Stimulated activated CD8-positive, alpha-beta memory T cell treated with anti-CD3 and anti-CD28 coated beads, Interleukin-15, amount 100 ng/mL, for 24 hours (primary cell): Measurements from ENCODE around the gene NOL12.
A peak's percentile ranks its signal among the peaks of the same experiment; 100 is the strongest.
"Not testable (repeated sequence)": the region's sequence is repeated elsewhere in the genome, so short reads cannot be mapped to it uniquely, and the experiment has no call there.

ENCODE experiments used
- DNase-seq: peaks from one replicate; pipeline ENCODE4 v3.0.0-alpha.2; 2020; ENCODE audit warnings: low read depth

Gene NOL12

GRCh38 chr22:37686002-37686982, at the start of gene NOL12:
Gene NOL12, plus strand, starts transcription at chr22:37686343. Its CDS starts 50 bp downstream, at chr22:37686393.
- peak; percentile 36 for DNase-seq

GRCh38 chr22:37636949-37637273, 49.2 kb upstream of the NOL12 start:
- DNase-seq: no peak

DNA sequence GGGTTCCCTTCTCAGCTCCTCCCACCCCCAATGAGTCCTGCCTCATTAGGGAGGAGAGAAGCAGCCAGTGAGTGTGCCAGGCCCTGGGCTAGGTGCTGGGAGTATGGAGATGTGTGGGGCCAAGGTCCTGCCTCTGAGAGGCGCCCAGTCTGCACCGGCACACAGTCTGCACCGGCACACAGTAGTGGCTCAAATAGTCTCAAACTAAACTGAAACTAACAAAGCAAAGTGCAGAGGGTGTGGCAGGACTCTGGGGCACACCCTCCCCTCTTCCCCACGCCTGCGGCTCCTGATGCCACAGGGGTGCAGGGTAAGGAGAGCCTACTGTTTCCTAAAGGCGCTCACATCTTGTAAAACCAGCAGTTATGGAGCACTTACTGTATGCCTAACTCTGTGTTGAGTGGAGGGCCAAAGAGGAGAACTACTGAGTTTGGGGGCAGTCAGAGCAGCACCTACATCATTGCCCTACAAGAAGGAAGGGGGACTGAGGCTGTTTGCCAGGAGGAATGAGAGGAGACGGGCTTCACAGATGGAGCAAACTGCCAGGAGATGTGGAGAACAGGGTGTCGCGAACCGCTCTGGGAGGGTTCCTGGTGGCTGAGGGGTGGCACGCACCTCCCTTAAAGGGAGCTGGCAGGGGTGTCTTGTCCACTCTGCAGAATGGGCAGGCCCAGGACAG, 47.6 kb upstream of the NOL12 start:
- DNase-seq: no peak

DNA sequence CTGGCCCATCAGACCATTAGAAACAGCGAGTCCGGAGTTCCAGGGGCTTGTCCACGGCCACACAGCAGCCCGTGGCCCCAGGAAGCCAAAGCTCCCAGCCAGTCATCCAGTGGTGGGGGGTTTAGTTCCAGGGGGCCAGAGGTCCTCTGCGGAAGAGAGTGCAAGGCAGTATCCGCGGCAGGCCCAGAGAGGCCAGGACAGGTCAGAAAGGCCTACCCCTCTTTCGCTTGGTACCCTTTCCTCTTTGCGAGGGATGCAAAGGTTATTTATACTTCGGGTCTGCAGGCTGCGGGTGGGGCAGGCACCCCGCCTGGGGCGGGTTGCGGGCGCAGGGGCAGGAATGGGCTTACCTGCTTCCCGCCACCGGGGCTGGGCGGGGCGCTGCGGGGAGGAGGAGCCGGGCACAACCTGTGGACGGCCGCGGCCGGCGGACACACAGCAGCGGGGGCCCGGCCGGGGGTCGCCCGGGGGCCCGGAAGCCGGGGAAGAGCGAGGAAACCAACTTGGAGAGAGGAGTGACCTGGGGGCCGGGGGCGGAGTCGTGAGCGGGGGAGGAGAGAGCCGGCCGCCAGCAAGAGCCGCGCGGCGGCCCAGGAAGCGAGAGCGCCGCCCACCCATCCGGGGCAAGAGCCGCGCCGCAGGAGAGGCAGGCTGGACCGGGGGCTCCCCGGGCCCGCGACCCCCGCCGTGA, 46.9 kb upstream of the NOL12 start, which contains the start of gene SH3BP1:
TSS of gene SH3BP1 (plus strand) at position 600 of the 691 bp plus-strand sequence. CDS start 119 bp downstream, outside the sequence.
- no peak for DNase-seq

DNA sequence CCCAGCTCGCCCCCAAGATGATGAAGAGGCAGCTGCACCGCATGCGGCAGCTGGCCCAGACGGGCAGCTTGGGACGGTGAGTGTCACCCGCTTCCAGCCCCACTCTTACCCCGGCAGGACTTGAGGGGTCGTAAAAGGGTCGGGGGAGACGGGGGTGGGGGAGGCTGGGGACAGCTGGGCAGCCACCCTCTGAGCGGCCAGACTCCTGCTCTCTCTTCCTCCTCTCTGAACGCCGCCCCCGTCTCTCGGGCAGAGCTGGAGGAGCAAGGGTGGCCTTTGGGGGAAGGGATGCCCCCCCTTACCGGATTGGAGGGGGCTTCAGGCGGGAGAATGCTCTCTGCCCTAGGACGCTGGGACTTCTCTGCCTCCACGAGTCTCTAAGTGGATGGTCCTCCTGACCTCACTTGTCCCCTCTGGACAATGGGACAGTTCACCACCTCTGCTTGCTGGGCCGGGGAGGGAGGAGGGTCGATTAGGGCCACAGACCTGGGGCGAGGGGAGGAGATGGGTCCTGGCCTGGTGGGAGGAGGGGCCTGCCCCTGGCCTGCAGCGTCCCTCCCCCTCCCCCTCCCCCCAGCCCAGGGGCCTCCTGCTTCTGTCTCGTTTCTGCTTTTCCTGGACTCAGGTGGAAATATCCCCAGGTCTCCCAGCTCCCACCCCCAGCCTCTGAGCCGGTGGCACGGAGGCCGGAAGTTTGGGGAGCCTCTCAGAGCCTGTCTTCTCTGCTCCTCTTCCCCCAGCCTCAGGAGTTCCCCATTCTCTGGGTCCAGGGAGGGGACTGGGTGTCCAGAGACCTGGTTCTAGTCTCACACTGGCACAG, 46.2 kb upstream of the NOL12 start:
- DNase-seq: no peak

GRCh38 chr22:37640591-37641560, 45.3 kb upstream of the NOL12 start:
- no peak for DNase-seq

- no peak for DNase-seq
These were observed 44.6 kb upstream of the NOL12 start for GRCh38 chr22:37641561-37641949.

DNA sequence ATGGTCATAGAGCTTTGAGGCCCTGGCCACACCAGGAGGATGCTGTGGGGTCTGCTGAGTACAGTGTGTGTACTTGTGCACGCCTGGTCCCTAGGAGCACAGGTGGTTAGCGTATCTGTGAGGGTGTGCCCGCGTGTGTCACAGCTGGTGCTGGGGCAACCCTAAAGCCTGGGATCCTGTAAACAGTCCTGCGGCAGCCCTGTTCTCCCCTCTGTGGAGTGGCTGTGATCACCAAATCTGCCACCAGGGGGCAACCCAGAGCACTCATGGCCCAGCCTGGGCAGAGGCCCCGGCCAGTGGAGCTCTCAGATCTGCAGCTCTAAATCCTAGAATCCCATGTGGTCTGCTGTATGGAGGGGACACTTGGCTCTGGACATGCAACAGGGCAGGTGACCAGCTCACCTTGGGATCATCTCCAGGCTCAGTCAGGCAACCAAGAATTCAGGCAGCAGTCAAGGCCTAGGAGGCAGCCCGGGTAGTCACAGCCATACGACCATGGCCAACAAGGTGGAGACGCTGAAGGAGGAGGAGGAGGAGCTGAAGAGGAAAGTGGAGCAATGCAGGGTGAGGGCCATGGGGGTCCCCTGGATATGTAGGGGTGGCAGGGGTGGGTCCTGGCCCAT, 42.8 kb upstream of the NOL12 start:
- DNase-seq: peak; percentile 82

DNA sequence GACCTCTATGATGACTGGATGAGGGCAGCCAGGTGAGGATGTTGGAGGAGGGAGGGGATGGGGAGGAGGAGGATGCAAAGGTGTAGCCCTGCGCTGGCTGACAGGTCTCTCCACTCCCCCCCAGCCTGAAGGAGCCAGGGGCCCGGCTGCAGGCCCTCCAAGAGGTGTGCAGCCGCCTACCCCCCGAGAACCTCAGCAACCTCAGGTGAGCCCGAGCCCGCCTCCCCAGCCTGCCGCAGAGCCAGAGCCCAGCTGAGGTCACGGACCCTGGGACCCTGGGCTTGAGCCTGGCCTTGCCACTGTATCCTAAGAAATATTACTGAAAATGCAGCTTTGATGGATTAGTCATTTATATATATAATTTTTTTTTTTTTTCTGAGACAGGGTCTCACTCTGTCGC, 38.8 kb upstream of the NOL12 start:
- DNase-seq: no peak

- DNase-seq: no peak
These were observed 38.2 kb upstream of the NOL12 start for GRCh38 chr22:37647928-37648327.

DNA sequence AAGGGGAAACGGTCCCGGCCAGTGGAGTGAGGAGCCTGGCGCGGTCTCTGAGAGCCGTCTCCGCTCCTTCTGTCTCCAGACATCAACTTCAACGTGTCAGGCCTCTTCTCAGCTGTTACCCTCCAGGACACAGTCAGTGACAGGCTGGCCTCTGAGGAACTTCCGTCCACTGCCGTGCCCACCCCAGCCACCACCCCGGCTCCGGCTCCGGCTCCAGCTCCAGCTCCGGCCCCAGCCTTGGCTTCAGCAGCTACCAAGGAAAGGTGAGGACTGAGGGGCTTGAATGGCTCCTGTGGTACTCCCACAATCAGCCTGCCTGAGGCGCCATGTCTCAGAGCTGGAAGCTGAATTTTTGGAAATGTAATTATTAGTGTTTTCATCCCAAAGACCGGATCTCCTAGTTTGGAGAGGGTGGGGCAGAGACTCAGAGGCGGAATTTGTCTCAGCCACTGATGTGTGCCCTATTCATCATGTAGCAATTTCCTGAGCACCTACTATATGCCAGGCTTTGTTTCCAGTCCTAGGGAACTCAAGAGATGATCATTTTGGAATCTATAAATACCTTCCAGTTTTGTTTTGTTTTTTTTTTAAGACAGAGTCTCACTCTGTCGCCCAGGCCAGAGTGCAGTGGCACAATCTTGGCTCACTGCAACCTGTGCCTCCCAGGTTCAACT, 35.5 kb upstream of the NOL12 start:
- no peak for DNase-seq

DNA sequence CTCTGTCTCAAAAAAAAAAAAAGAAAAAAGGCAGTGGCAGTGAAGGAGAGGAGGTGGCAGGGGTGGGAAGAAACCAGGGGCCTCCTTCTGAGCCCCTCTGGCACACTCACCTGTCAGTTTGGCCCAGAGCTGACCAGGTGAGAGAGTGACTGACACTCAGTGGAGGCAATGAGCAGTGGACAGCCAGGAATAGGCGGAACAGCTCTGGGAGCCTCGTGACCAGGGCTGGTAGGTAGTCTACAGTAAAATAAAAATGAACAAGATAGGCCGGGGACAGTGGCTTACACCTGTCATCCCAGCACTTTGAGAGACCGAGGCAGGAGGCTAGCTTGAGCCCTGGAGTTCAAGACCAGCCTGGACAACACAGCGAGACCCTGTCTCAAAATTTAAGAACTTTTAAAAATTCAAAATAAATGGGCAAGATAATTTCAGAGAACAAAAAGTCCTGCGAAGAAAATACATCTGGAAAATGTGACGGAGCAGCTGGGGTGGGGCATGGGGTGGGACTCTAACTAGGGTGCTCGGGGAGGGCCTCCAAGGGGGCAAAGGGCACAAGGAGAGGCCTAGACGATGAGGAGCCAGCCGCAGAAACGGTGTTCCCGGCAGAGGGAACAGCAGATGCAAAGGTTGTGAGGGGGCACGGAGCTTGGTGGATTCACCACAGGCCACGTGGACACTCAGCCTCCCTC, 31.4 kb upstream of the NOL12 start:
- no peak for DNase-seq

DNA sequence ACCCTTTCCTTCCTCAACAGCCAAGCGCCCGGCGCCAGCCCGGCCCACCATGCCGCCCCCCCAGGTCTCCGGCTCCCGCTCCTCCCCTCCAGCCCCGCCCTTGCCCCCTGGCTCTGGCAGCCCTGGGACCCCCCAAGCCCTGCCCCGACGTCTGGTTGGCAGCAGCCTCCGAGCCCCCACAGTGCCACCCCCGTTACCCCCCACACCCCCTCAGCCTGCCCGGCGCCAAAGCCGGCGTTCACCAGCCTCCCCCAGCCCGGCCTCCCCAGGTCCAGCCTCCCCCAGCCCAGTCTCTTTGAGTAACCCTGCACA, 30.9 kb upstream of the NOL12 start:
- DNase-seq: no peak

GRCh38 chr22:37656583-37656982, 29.6 kb upstream of the NOL12 start:
- not testable (repeated sequence) for DNase-seq

DNA sequence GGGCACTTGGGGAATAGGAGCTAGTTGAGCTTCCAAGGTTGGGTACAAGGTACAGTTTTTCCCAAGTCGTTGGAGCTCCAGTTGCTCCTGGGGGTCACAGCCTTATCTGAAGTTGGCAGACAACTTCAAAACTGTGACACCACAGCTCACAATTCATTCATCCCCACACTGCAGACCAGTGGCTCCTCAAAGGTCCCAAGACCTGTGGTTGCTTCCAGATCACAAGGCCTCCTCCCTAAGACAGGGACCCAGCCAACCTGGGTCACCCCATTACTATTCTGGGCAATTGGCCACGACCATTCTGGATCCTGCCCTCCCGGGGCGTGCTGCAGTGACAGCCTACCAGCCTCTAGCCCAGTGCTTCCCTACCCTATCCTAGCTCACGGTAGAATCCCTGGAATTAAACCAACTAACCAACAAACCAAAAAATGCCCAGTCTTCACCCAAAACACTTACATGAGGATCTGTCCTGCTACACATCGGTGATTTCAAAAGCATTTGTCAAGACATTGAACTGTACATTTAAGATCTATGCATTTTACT, 28.5 kb upstream of the NOL12 start:
- no peak for DNase-seq

DNA sequence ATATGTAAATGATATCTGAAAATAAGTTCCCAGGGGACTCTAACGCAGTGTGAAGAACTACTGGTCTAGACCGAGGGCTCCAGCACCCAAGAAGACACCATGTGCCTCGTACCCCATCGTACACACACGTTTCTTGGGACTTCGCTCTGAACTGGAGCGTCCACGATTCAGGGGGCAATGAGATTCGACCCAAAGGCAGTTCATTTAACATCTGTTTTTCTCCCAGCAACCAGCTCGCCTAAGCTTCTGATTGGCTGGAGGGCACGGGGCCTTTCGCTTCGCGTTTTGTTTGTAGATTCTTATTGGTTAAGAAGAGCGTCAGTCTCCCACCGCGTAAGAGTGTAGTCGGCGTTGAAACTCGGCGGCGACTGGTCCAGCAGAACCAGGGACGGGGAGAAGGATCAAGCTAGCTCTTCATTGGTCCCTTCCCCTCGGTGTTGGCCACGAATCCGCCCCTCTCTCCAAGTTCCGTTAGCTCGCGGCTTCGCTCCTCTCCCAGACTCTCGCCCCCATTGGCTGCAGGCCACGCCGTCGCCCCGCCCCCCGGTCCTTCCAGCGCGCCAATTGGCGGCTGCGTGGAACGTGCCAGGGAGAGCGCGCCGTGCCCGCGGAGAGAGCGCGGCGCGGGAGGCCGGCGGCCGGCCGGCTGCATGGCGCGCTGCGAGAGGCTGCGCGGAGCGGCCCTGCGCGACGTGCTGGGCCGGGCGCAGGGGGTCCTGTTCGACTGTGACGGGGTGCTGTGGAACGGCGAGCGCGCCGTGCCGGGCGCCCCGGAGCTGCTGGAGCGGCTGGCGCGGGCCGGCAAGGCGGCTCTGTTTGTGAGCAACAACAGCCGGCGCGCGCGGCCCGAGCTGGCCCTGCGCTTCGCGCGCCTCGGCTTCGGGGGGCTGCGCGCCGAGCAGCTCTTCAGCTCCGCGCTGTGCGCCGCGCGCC, 27.7 kb upstream of the NOL12 start, which contains the start of gene PDXP:
TSS of gene PDXP (plus strand) at position 591 of the 933 bp plus-strand sequence. CDS start at position 651, 60 bp downstream.
- DNase-seq: peak; percentile 96
